ENCODE results near the gene RHOBTB3. TPM values are rescaled to one million over a fixed set of nuclear protein-coding genes. Genes with fewer than 3 reads are reported as not detected.

Gene RHOBTB3
- total and polyA plus RNA-seq, 7 donors = 12.3 to 151 (median 75.6) TPM

- Histone ChIP-seq H3K4me1 (peaks cover 0 to 44% (median 29%) of the 10 kb centered on the region in 4 donors), H3K9me3 (no peaks in the 10 kb centered on the region), H3K27ac (peak overlapping the region in 2 of 4 donors; percentile 62 to 72), H3K4me3 (no peak overlapping the region), H3K36me3 (peaks cover 0 to 30% (median 1%) of the 10 kb centered on the region in 4 donors), H3K27me3 (no peaks in the 10 kb centered on the region)
- DNase-seq = no peak
- intact Hi-C loops (cut with DNase I) = no loop called here
- 32 to 78% methylated on average over 10 of the region's 10 CpGs for WGBS, 2 donors
- no peak for TF ChIP-seq EP300 (IDR thresholded peaks at IDR 0.05)
- no peak for TF ChIP-seq CTCF (IDR thresholded peaks at IDR 0.05)
- no peak for TF ChIP-seq POLR2A (IDR thresholded peaks at IDR 0.05)
Observed at GRCh38 chr5:95759005-95759404, 27.9 kb downstream of the RHOBTB3 start.

- Histone ChIP-seq H3K9me3 (no peaks in the 10 kb centered on the region), H3K4me3 (no peak overlapping the region), H3K27me3 (no peaks in the 10 kb centered on the region), H3K4me1 (peaks cover 0 to 40% (median 29%) of the 10 kb centered on the region in 4 donors), H3K36me3 (peaks cover 0 to 29% (median 1%) of the 10 kb centered on the region in 4 donors), H3K27ac (peak overlapping the region in 3 of 4 donors; percentile 61 to 72 (median 62))
- 15 to 46% methylated on average over 2 of the region's 2 CpGs for WGBS, 2 donors
- DNase-seq = no peak
- intact Hi-C loops (cut with DNase I) = loop anchor here (5.0 kb wide), 1 partner anchor 97 kb away; no protein-coding TSS in a partner anchor
- TF ChIP-seq POLR2AphosphoS5 (IDR thresholded peaks at IDR 0.05) (no peak), EP300 (IDR thresholded peaks at IDR 0.05) (no peak), POLR2A (IDR thresholded peaks at IDR 0.05) (no peak), CTCF (IDR thresholded peaks at IDR 0.05) (no peak)
Observed at GRCh38 chr5:95759634-95760033, 28.5 kb downstream of the RHOBTB3 start.

GRCh38 chr5:95760273-95761191, 29.4 kb downstream of the RHOBTB3 start:
- WGBS, 2 donors = 56 to 71% methylated on average over 3 of the region's 3 CpGs
- TF ChIP-seq EP300 (IDR thresholded peaks at IDR 0.05) (no peak), CTCF (IDR thresholded peaks at IDR 0.05) (no peak), POLR2AphosphoS5 (IDR thresholded peaks at IDR 0.05) (peak in 1 of 4 donors; percentile 26), POLR2A (IDR thresholded peaks at IDR 0.05) (no peak)
- no peaks in the 10 kb centered on the region for H3K9me3 ChIP-seq
- peak overlapping the region; percentile 38 to 72 (median 62) for H3K27ac ChIP-seq
- peak overlapping the region in 2 of 4 donors; percentile 14 to 27 for H3K4me3 ChIP-seq
- H3K27me3 ChIP-seq = no peaks in the 10 kb centered on the region
- peaks cover 0 to 34% (median 1%) of the 10 kb centered on the region in 4 donors for H3K36me3 ChIP-seq
- no peak for DNase-seq
- H3K4me1 ChIP-seq = peaks cover 0 to 40% (median 29%) of the 10 kb centered on the region in 4 donors
- intact Hi-C loops (cut with DNase I) = loop anchor here (5.0 kb wide), 1 partner anchor 98 kb away; no protein-coding TSS in a partner anchor

- Histone ChIP-seq H3K27me3 (no peaks in the 10 kb centered on the region), H3K4me1 (peaks cover 0 to 40% (median 29%) of the 10 kb centered on the region in 4 donors), H3K4me3 (no peak overlapping the region), H3K9me3 (no peaks in the 10 kb centered on the region), H3K27ac (no peak overlapping the region), H3K36me3 (peaks cover 0 to 21% (median 0%) of the 10 kb centered on the region in 4 donors)
- DNase-seq = no peak
- TF ChIP-seq POLR2AphosphoS5 (IDR thresholded peaks at IDR 0.05) = no peak
- TF ChIP-seq EP300 (IDR thresholded peaks at IDR 0.05) = no peak
- no peak for TF ChIP-seq POLR2A (IDR thresholded peaks at IDR 0.05)
- no peak for TF ChIP-seq CTCF (IDR thresholded peaks at IDR 0.05)
- 89 to 93% methylated on average over 1 of the region's 1 CpG for WGBS, 2 donors
- intact Hi-C loops (cut with DNase I) = loop anchor here (5.0 kb wide), 1 partner anchor 100 kb away; no protein-coding TSS in a partner anchor
Observed at GRCh38 chr5:95761771-95762651, 30.9 kb downstream of the RHOBTB3 start.
